HEK293 (cell line): ENCODE data around the gene PBX3.

ENCODE experiments used
- CTCF ChIA-PET: fragments of 350-600 bp; formaldehyde crosslinking; extraction: SDS; loops from one replicate; lab custom pipeline; 2021; ENCODE audit warnings: antibody characterized with exemption; lab: Yijun Ruan, JAX
- POLR2A ChIA-PET: fragments of 300-600 bp; formaldehyde crosslinking; extraction: SDS; loops from one replicate; lab custom pipeline; 2020; ENCODE audit warnings: antibody characterized with exemption, inconsistent platforms; lab: Yijun Ruan, JAX
- H3K27ac ChIP-seq: fragments of 200-500 bp; sonication (Bioruptor generic); 2 replicates; pipeline ENCODE4 v1.5.1; 2014; ENCODE audit warnings: low read depth, low read length, control low read depth, inconsistent platforms; ENCODE audit errors: extremely low read depth
- H3K36me3 ChIP-seq, 2 experiments: fragments of 200-500 bp in 1 of 2; sonication (Bioruptor generic) in 1 of 2; 1 replicate in 1 of 2; 2 replicates in 1 of 2; pipeline ENCODE4 v1.5.1; 2014 to 2017; ENCODE audit warnings: inconsistent platforms in 2 of 2, low read length in 2 of 2; ENCODE audit not compliant: control insufficient read depth in 2 of 2, insufficient read depth in 1 of 2
- H3K4me1 ChIP-seq: fragments of 200-500 bp; sonication (Bioruptor generic); 2 replicates; pipeline ENCODE4 v1.5.1; 2014; ENCODE audit warnings: mild to moderate bottlenecking, low read length, inconsistent platforms; ENCODE audit not compliant: control insufficient read depth, insufficient read depth
- H3K4me3 ChIP-seq: 2 replicates; pipeline ENCODE4 v1.5.1; 2011; ENCODE audit warnings: low read depth, mild to moderate bottlenecking, control low read depth, low read length, moderate library complexity
- H3K9me3 ChIP-seq: fragments of 200-500 bp; sonication (Bioruptor generic); 2 replicates; pipeline ENCODE4 v1.5.1; 2014; ENCODE audit warnings: low read depth, low read length, inconsistent platforms; ENCODE audit not compliant: control insufficient read depth, insufficient read depth
- HOXA7 ChIP-seq: sonication (generic); formaldehyde crosslinking; IDR thresholded peaks from 2 replicates; pipeline ENCODE4 v1.8.1; 2022; ENCODE audit warnings: missing genetic modification reagents, borderline replicate concordance
- HOXD13 ChIP-seq: sonication (generic); formaldehyde crosslinking; IDR thresholded peaks from 2 replicates; pipeline ENCODE4 v1.8.0; 2022; ENCODE audit warnings: missing genetic modification reagents, borderline replicate concordance
- OSR2 ChIP-seq: fragments of 450-650 bp; formaldehyde crosslinking; IDR thresholded peaks from 2 replicates; pipeline ENCODE4 v1.5.1; 2016; ENCODE audit warnings: missing biosample characterization, missing genetic modification characterization
- OVOL3 ChIP-seq: fragments of 450-650 bp; formaldehyde crosslinking; IDR thresholded peaks from 2 replicates; pipeline ENCODE4 v1.5.1; 2016; ENCODE audit warnings: missing biosample characterization, missing genetic modification characterization
- SCRT1 ChIP-seq: fragments of 450-650 bp; formaldehyde crosslinking; IDR thresholded peaks from 2 replicates; pipeline ENCODE4 v1.5.1; 2016; ENCODE audit warnings: missing biosample characterization, missing genetic modification characterization, borderline replicate concordance
- ZBTB17 ChIP-seq: fragments of 450-650 bp; formaldehyde crosslinking; IDR thresholded peaks from 2 replicates; pipeline ENCODE4 v1.5.1; 2016; ENCODE audit warnings: missing biosample characterization, missing genetic modification characterization
- ZFP69B ChIP-seq: fragments of 450-650 bp; formaldehyde crosslinking; IDR thresholded peaks from 2 replicates; pipeline ENCODE4 v1.5.1; 2016; ENCODE audit warnings: missing biosample characterization, missing genetic modification characterization
- ZNF138 ChIP-seq: fragments of 450-650 bp; formaldehyde crosslinking; IDR thresholded peaks from 2 replicates; pipeline ENCODE4 v1.5.1; 2016; ENCODE audit warnings: missing biosample characterization, missing genetic modification characterization, borderline replicate concordance
- ZNF202 ChIP-seq: fragments of 450-650 bp; formaldehyde crosslinking; IDR thresholded peaks from 2 replicates; pipeline ENCODE4 v1.5.1; 2016; ENCODE audit warnings: missing biosample characterization, missing genetic modification characterization, borderline replicate concordance
- ZNF221 ChIP-seq: fragments of 450-650 bp; formaldehyde crosslinking; IDR thresholded peaks from 2 replicates; pipeline ENCODE4 v1.5.1; 2017; ENCODE audit warnings: missing biosample characterization, missing genetic modification characterization, borderline replicate concordance
- ZNF223 ChIP-seq: fragments of 450-650 bp; formaldehyde crosslinking; IDR thresholded peaks from 2 replicates; pipeline ENCODE4 v1.5.1; 2016; ENCODE audit warnings: missing biosample characterization, missing genetic modification characterization
- ZNF311 ChIP-seq: fragments of 450-650 bp; formaldehyde crosslinking; IDR thresholded peaks from 2 replicates; pipeline ENCODE4 v1.5.1; 2017; ENCODE audit warnings: missing biosample characterization, missing genetic modification characterization, borderline replicate concordance
- ZNF354C ChIP-seq: fragments of 450-650 bp; formaldehyde crosslinking; IDR thresholded peaks from 2 replicates; pipeline ENCODE4 v1.5.1; 2016; ENCODE audit warnings: missing biosample characterization, missing genetic modification characterization, low read depth, borderline replicate concordance
- ZNF514 ChIP-seq: fragments of 450-650 bp; formaldehyde crosslinking; IDR thresholded peaks from 2 replicates; pipeline ENCODE4 v1.5.1; 2016; ENCODE audit warnings: missing biosample characterization, missing genetic modification characterization
- ZNF571 ChIP-seq: fragments of 450-650 bp; formaldehyde crosslinking; IDR thresholded peaks from 2 replicates; pipeline ENCODE4 v1.5.0; 2017; ENCODE audit warnings: missing biosample characterization, missing genetic modification characterization
- TF ChIP-seq, protein P1 (sequence below): fragments of 450-650 bp; formaldehyde crosslinking; IDR thresholded peaks from 2 replicates; pipeline ENCODE4 v1.5.1; 2016; ENCODE audit warnings: missing biosample characterization, missing genetic modification characterization, borderline replicate concordance
- TF ChIP-seq, protein P2 (sequence below): fragments of 450-650 bp; formaldehyde crosslinking; IDR thresholded peaks from 2 replicates; pipeline ENCODE4 v1.5.1; 2016; ENCODE audit warnings: missing biosample characterization, missing genetic modification characterization
- TF ChIP-seq, protein P3 (sequence below): sonication (generic); formaldehyde crosslinking; IDR thresholded peaks from 2 replicates; pipeline ENCODE4 v1.8.1; 2022; ENCODE audit warnings: mild to moderate bottlenecking, moderate library complexity, missing genetic modification reagents

PBX3 gene

DNA sequence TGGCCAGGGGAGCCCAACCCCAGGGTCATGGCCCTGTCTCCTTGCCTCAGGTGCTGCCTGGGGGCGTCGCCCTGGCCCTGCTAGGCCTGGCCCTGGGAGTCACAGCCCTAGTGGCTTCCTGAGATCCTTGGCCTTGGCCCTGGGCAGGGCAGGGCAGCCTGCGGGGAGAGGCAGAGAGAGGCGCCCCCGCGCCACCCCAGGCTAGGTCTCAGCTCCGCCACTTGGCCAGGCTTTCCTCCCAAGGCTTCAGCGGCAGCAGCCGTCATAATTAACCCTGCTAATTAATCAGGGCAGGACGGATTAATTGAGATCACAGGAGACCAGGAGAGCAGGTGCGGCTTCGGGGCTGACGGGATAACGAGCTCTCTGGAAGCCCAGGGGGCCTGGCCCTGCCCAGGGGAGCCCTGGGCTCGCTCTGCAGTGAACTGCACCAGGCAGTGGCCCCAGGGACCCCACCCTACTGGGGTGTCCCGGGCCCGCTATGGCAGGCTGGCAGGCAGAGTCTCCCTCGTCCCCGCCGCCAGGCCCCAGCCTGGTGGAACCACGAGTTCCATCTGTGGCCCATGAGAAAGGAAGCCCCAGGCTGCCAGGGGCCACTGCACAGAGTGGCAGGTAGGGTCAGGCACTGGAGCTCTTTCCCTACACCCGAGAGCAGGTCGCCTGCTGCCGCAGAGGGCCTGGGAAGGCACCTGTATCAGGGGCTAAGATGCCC, 269.6 kb downstream of the PBX3 start:
- TF ChIP-seq ZNF221 (no peak), OVOL3 (tag by site-specific recombination) (no peak), SCRT1 (no peak), ZNF571 (tag by site-specific recombination) (no peak), ZFP69B (tag by site-specific recombination) (no peak), ZNF514 (no peak), ZNF138 (no peak), ZNF354C (tag by site-specific recombination) (no peak), ZNF202 (tag by site-specific recombination) (no peak), OSR2 (no peak), HOXD13 (CRISPR knock-in tag) (no peak), ZNF223 (tag by site-specific recombination) (no peak), ZBTB17 (no peak), HOXA7 (CRISPR knock-in tag) (no peak), ZNF311 (no peak)
- TF ChIP-seq, protein P1, sequence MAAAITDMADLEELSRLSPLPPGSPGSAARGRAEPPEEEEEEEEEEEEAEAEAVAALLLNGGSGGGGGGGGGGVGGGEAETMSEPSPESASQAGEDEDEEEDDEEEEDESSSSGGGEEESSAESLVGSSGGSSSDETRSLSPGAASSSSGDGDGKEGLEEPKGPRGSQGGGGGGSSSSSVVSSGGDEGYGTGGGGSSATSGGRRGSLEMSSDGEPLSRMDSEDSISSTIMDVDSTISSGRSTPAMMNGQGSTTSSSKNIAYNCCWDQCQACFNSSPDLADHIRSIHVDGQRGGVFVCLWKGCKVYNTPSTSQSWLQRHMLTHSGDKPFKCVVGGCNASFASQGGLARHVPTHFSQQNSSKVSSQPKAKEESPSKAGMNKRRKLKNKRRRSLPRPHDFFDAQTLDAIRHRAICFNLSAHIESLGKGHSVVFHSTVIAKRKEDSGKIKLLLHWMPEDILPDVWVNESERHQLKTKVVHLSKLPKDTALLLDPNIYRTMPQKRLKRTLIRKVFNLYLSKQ (tag by site-specific recombination): no peak
- TF ChIP-seq, protein P2, sequence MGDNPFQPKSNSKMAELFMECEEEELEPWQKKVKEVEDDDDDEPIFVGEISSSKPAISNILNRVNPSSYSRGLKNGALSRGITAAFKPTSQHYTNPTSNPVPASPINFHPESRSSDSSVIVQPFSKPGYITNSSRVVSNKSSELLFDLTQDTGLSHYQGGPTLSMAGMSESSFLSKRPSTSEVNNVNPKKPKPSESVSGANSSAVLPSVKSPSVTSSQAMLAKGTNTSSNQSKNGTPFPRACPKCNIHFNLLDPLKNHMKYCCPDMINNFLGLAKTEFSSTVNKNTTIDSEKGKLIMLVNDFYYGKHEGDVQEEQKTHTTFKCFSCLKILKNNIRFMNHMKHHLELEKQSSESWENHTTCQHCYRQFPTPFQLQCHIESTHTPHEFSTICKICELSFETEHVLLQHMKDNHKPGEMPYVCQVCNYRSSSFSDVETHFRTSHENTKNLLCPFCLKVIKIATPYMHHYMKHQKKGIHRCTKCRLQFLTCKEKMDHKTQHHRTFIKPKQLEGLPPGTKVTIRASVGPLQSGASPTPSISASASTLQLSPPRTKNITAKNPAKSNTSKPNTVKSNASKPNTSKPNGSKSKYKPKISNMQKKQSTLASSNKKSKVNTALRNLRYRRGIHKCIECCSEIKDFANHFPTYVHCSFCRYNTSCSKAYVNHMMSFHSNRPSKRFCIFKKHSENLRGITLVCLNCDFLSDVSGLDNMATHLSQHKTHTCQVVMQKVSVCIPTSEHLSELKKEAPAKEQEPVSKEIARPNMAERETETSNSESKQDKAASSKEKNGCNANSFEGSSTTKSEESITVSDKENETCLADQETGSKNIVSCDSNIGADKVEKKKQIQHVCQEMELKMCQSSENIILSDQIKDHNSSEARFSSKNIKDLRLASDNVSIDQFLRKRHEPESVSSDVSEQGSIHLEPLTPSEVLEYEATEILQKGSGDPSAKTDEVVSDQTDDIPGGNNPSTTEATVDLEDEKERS (tag by site-specific recombination): no peak
- TF ChIP-seq, protein P3, sequence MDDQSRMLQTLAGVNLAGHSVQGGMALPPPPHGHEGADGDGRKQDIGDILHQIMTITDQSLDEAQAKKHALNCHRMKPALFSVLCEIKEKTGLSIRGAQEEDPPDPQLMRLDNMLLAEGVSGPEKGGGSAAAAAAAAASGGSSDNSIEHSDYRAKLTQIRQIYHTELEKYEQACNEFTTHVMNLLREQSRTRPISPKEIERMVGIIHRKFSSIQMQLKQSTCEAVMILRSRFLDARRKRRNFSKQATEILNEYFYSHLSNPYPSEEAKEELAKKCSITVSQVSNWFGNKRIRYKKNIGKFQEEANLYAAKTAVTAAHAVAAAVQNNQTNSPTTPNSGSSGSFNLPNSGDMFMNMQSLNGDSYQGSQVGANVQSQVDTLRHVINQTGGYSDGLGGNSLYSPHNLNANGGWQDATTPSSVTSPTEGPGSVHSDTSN (CRISPR knock-in tag): no peak
- Histone ChIP-seq H3K27ac (no peak overlapping the region), H3K36me3 (no peaks in the 10 kb centered on the region), H3K4me1 (no peaks in the 10 kb centered on the region), H3K9me3 (no peaks in the 10 kb centered on the region), H3K4me3 (no peak overlapping the region)
- ChIA-PET CTCF (interaction anchor here (0.7 kb wide), 1 partner anchor 18 kb away, joined by 3 read pairs; no protein-coding TSS in a partner anchor), POLR2A (no interaction called here)
